Measurements from ENCODE around the gene SNAI3. TPM values are rescaled to one million over a fixed set of nuclear protein-coding genes. Genes with fewer than 3 reads are reported as not detected.

The SNAI3 gene
- total RNA-seq (2012; rRNA removed) (not detected in 2 replicates), polyA plus RNA-seq (2012; rRNA removed) (0.21 and 0.34 TPM in 2 replicates), Bru-seq, nascent RNA (percentile 9 among the genes with signal in this experiment), BruChase-seq, experiment 1, labeled RNA remaining after a 6-hour chase (not detected), BruChase-seq, experiment 2, labeled RNA remaining after a 2-hour chase (not detected)
- 0.19 and 0.21 TPM in 2 replicates for polyA plus RNA-seq (2012; cell fraction: cytosol; rRNA removed)
- polyA plus RNA-seq (2012; cell fraction: nucleus; rRNA removed; ENCODE audit: low replicate concordance) = 0.11 and 0.23 TPM in 2 replicates
- long read RNA-seq, partial matches to known transcripts = 0 of 23 reads
- long read RNA-seq, other reads (novel, unspliced or antisense) = 23 of 23 reads

- 5% methylated on average over 23 of the region's 65 CpGs; no CpG with 5 or more reads in 1 of the 2 experiments for WGBS, 2 experiments (ENCODE audit: extremely low coverage in 2 of 2, insufficient read length in 1 of 2)
- Histone ChIP-seq H2BK15ac (ENCODE audit: low read depth, low read length) (no peak within 1 kb of the TSS), H3K14ac (replicated peaks; ENCODE audit: low read depth, low read length) (no peak within 1 kb of the TSS), H2AFZ (replicated peaks; ENCODE audit: low read length, poor library complexity) (peak within 1 kb of the TSS; percentile 91), H3K36me3 (ENCODE audit: control insufficient read depth, insufficient read depth, low read length) (no peaks in the 10 kb centered on the region), H4K8ac (ENCODE audit: low read depth in 2 of 2, low read length in 2 of 2) (no peak within 1 kb of the TSS), H2AK5ac (ENCODE audit: low read depth, low read length) (peak within 1 kb of the TSS; percentile 33; the same call in 1 of the 2 replicates), H3K79me1 (ENCODE audit: low read depth in 1 of 2, low read length in 2 of 2) (no peaks in the 10 kb centered on the region), H3K18ac (ENCODE audit: low read depth, low read length) (no peak within 1 kb of the TSS), H3K27me3 (ENCODE audit: control insufficient read depth, insufficient read depth, low read length) (peaks cover 40% of the 10 kb centered on the region), H2AK9ac (replicated peaks; ENCODE audit: low read depth, low read length, poor library complexity) (peak within 1 kb of the TSS; percentile 68), H3K4me3 (ENCODE audit: insufficient read depth, low read depth, low read length) (peak within 1 kb of the TSS; percentile 43), H3K4ac (ENCODE audit: low read depth, low read length) (no peak within 1 kb of the TSS), H2BK5ac (ENCODE audit: low read depth, low read length, poor library complexity, severe bottlenecking) (no peak within 1 kb of the TSS), H3K27ac (ENCODE audit: insufficient read depth, low read length) (no peak within 1 kb of the TSS), H3K9me1 (ENCODE audit: insufficient read depth, low read length) (no peaks in the 10 kb centered on the region), H3K4me1 (ENCODE audit: control insufficient read depth, insufficient read depth, low read length) (peaks cover 7% of the 10 kb centered on the region; the same call in 1 of the 2 replicates), H3K23ac (ENCODE audit: low read depth, low read length) (no peak within 1 kb of the TSS), H2BK120ac (ENCODE audit: low read depth, low read length) (no peak within 1 kb of the TSS), H2BK20ac (ENCODE audit: low read depth, low read length) (no peak within 1 kb of the TSS), H4K91ac (ENCODE audit: insufficient read depth, low read depth, low read length) (no peak within 1 kb of the TSS), H3K9ac (ENCODE audit: low read depth, low read length) (no peak within 1 kb of the TSS), H3K56ac (ENCODE audit: extremely low read depth, insufficient read depth, low read length) (no peak within 1 kb of the TSS), H4K5ac (ENCODE audit: low read depth, low read length) (no peak within 1 kb of the TSS), H3K4me2 (ENCODE audit: low read depth, low read length) (peak within 1 kb of the TSS; percentile 67), H3K9me3 (ENCODE audit: control insufficient read depth, insufficient read depth, low read length) (no peaks in the 10 kb centered on the region), H4K20me1 (ENCODE audit: insufficient read depth, low read length) (peaks cover 7% of the 10 kb centered on the region; the same call in 1 of the 2 replicates)
- dilution Hi-C loops (cut with HindIII; ENCODE audit: low sequenced_read_pairs, unreplicated experiment) (no loop called here), intact Hi-C loops (cut with micrococcal nuclease) (loop anchor here (1.0 kb wide), 1 partner anchor 15 kb away; no protein-coding TSS in a partner anchor), in situ Hi-C loops (cut with MboI; ENCODE audit: low sequenced_read_pairs) (no loop called here)
- BruUV-seq (replicated peaks) = no TSS peak
- TF ChIP-seq SMC3 (IDR thresholded peaks at IDR 0.05; ENCODE audit: low read depth, low read length) = no peak
- TF ChIP-seq MAFK (IDR thresholded peaks at IDR 0.05; ENCODE audit: low read depth, low read length) = no peak
- TF ChIP-seq USF2 (IDR thresholded peaks at IDR 0.05; ENCODE audit: low read depth, low read length) = no peak
- no peak for TF ChIP-seq POLR2A (IDR thresholded peaks at IDR 0.05; ENCODE audit: low read depth, low read length)
- no peak for TF ChIP-seq CHD1 (IDR thresholded peaks at IDR 0.05; ENCODE audit: low read depth, low read length)
- no peak for TF ChIP-seq BHLHE40 (IDR thresholded peaks at IDR 0.05; ENCODE audit: low read depth, low read length)
- TF ChIP-seq FOS (IDR thresholded peaks at IDR 0.05; ENCODE audit: low read depth, low read length) = no peak
- DNase-seq = peak; percentile 24
- ChIA-PET CTCF (no interaction called here), POLR2A (ENCODE audit: unreplicated experiment) (no interaction called here)
- peak; percentile 90 for ATAC-seq (ENCODE audit: low read depth)
These were observed at the start of gene SNAI3 for GRCh38 chr16:88686439-88687253. TSS of gene SNAI3 (minus strand) at chr16:88686507. CDS start at chr16:88686406, 101 bp downstream.

Measured in IMR-90 (cell line).